Sigmoid colon (tissue), 7 donors: ENCODE measurements around the gene ZNF652. TPM values are rescaled to one million over a fixed set of nuclear protein-coding genes. Genes with fewer than 3 reads are reported as not detected.

Experiments used
- DNase-seq: peaks from one replicate; pipeline ENCODE4 v3.0.0-alpha.2; 2019
- H3K27ac ChIP-seq, 4 donors: fragments of 200-600 bp; sonication (generic); one replicate each; pipeline ENCODE4 v1.5.1; 2016 to 2019; ENCODE audit warnings: mild to moderate bottlenecking in 1 of 4
- H3K27me3 ChIP-seq, 3 donors: fragments of 200-600 bp; sonication (generic); one replicate each; pipeline ENCODE4 v1.5.1; 2019; ENCODE audit warnings: mild to moderate bottlenecking in 1 of 3
- H3K36me3 ChIP-seq, 4 donors: fragments of 200-600 bp; sonication (generic); one replicate each; pipeline ENCODE4 v1.5.1; 2016 to 2019
- H3K4me1 ChIP-seq, 4 donors: fragments of 200-600 bp; sonication (generic); one replicate each; pipeline ENCODE4 v1.5.1; 2017 to 2019
- H3K4me3 ChIP-seq, 4 donors: fragments of 200-600 bp; sonication (generic); one replicate each; pipeline ENCODE4 v1.5.1; 2017 to 2019; ENCODE audit warnings: mild to moderate bottlenecking in 2 of 4, moderate library complexity in 1 of 4
- H3K9me3 ChIP-seq, 4 donors: fragments of 200-600 bp in 3 of 4; sonication (generic) in 3 of 4; one replicate each; pipeline versions ENCODE4 v1.5.1 to v1.6.1; 2013 to 2019
- CTCF ChIP-seq, 4 experiments: fragments of 450-650 bp in 3 of 4; fragments of 200-600 bp in 1 of 4; IDR thresholded peaks; one replicate each; pipeline ENCODE4 v1.5.1; 2016 to 2019; ENCODE audit warnings: antibody characterized with exemption in 4 of 4, mild to moderate bottlenecking in 3 of 4, moderate library complexity in 2 of 4
- EP300 ChIP-seq, 4 donors: sonication (generic); formaldehyde crosslinking; IDR thresholded peaks; one replicate each; pipeline ENCODE4 v1.6.1; 2017; ENCODE audit warnings: antibody characterized with exemption in 4 of 4
- POLR2A ChIP-seq, 2 donors: fragments of 450-650 bp; IDR thresholded peaks; one replicate each; pipeline ENCODE4 v1.6.1; 2016; ENCODE audit warnings: antibody characterized with exemption in 2 of 2, mild to moderate bottlenecking in 2 of 2, moderate library complexity in 2 of 2
- POLR2AphosphoS5 ChIP-seq, 4 donors: sonication (generic); formaldehyde crosslinking; IDR thresholded peaks; one replicate each; pipeline ENCODE4 v1.6.1; 2017; ENCODE audit warnings: antibody characterized with exemption in 4 of 4
- WGBS, 2 donors: extraction: QIAGEN DNeasy Blood & Tissue Kit; methylation state at CpG; one replicate each; pipeline ENCODE4 v1.1.7; 2013; 5-methylcytosine and 5-hydroxymethylcytosine counted together
- intact Hi-C: fragments of 100-400 bp; cut with DNase I; formaldehyde crosslinking; loops from one replicate; pipeline ENCODE4 v1.15.1; 2023
- polyA plus RNA-seq, 3 donors: library from polyadenylated mRNA; stranded (reverse); fragments of 200-250 nt; gene quantifications; one replicate each; pipeline ENCODE4 v1.2.3, GENCODE V29; 2013
- total RNA-seq, 4 donors: library from RNA; depleted of rRNA; stranded (reverse); fragments of >200 nt; gene quantifications; one replicate each; pipeline ENCODE4 v1.1.0, GENCODE V29; 2016
- donor health status: healthy with polysubstance abuse.
- donor health status: Bipolar disorder and iron deficiency.
- donor health status: healthy.

Gene ZNF652
- total and polyA plus RNA-seq, 7 donors = 12.9 to 134 (median 83.1) TPM

GRCh38 chr17:49337884-49338283, 24.2 kb downstream of the ZNF652 start:
- peaks cover 0 to 86% (median 72%) of the 10 kb centered on the region in 4 donors for H3K4me1 ChIP-seq

GRCh38 chr17:49334744-49335512, 27.1 kb downstream of the ZNF652 start:
- DNase-seq = no peak
- WGBS, 2 donors = 69 to 76% methylated on average over 6 of the region's 6 CpGs
- Histone ChIP-seq H3K4me1 (peaks cover 0 to 79% (median 51%) of the 10 kb centered on the region in 4 donors), H3K9me3 (no peaks in the 10 kb centered on the region), H3K27ac (peak overlapping the region in 3 of 4 donors; percentile 65 to 76 (median 69)), H3K27me3 (no peaks in the 10 kb centered on the region), H3K4me3 (no peak overlapping the region), H3K36me3 (no peaks in the 10 kb centered on the region)
- TF ChIP-seq CTCF (IDR thresholded peaks at IDR 0.05) = no peak
- peak in 2 of 4 donors; percentile 28 to 39 for TF ChIP-seq EP300 (IDR thresholded peaks at IDR 0.05)
- peak in 3 of 4 donors; percentile 65 to 79 (median 69) for TF ChIP-seq POLR2AphosphoS5 (IDR thresholded peaks at IDR 0.05)
- TF ChIP-seq POLR2A (IDR thresholded peaks at IDR 0.05) = no peak
- intact Hi-C loops = loop anchor here (2.0 kb wide), 1 partner anchor 24 kb away; no protein-coding TSS in a partner anchor

More at GRCh38 chr17:49337884-49338283, 24.2 kb downstream of the ZNF652 start:
- TF ChIP-seq POLR2A (IDR thresholded peaks at IDR 0.05) (no peak), EP300 (IDR thresholded peaks at IDR 0.05) (no peak), POLR2AphosphoS5 (IDR thresholded peaks at IDR 0.05) (no peak), CTCF (IDR thresholded peaks at IDR 0.05) (no peak)
- DNase-seq = no peak
- H3K36me3 ChIP-seq = no peaks in the 10 kb centered on the region
- no peak overlapping the region for H3K4me3 ChIP-seq
- WGBS, 2 donors = 87 to 93% methylated on average over 8 of the region's 8 CpGs
- intact Hi-C loops = no loop called here
- H3K27me3 ChIP-seq = no peaks in the 10 kb centered on the region
- no peaks in the 10 kb centered on the region for H3K9me3 ChIP-seq
- H3K27ac ChIP-seq = no peak overlapping the region

GRCh38 chr17:49333804-49334203, 28.2 kb downstream of the ZNF652 start:
- DNase-seq = no peak
- TF ChIP-seq CTCF (IDR thresholded peaks at IDR 0.05) (no peak), EP300 (IDR thresholded peaks at IDR 0.05) (no peak), POLR2A (IDR thresholded peaks at IDR 0.05) (no peak), POLR2AphosphoS5 (IDR thresholded peaks at IDR 0.05) (no peak)
- Histone ChIP-seq H3K9me3 (no peaks in the 10 kb centered on the region), H3K4me1 (peaks cover 0 to 81% (median 47%) of the 10 kb centered on the region in 4 donors), H3K27ac (peak overlapping the region in 3 of 4 donors; percentile 65 to 76 (median 69)), H3K36me3 (no peaks in the 10 kb centered on the region), H3K4me3 (no peak overlapping the region), H3K27me3 (no peaks in the 10 kb centered on the region)
- intact Hi-C loops = loop anchor here (2.0 kb wide), 1 partner anchor 25 kb away; no protein-coding TSS in a partner anchor
- 63 to 66% methylated on average over 1 of the region's 1 CpG for WGBS, 2 donors

- H3K27ac ChIP-seq = no peak overlapping the region
- no peaks in the 10 kb centered on the region for H3K9me3 ChIP-seq
- 80 to 89% methylated on average over 5 of the region's 5 CpGs for WGBS, 2 donors
- no peak for TF ChIP-seq POLR2A (IDR thresholded peaks at IDR 0.05)
- TF ChIP-seq EP300 (IDR thresholded peaks at IDR 0.05) = no peak
- no peak for TF ChIP-seq CTCF (IDR thresholded peaks at IDR 0.05)
- no peak for TF ChIP-seq POLR2AphosphoS5 (IDR thresholded peaks at IDR 0.05)
- no peaks in the 10 kb centered on the region for H3K27me3 ChIP-seq
- H3K4me3 ChIP-seq = no peak overlapping the region
- H3K36me3 ChIP-seq = no peaks in the 10 kb centered on the region
- DNase-seq = no peak
- intact Hi-C loops = no loop called here
- H3K4me1 ChIP-seq = peaks cover 0 to 43% (median 6%) of the 10 kb centered on the region in 4 donors
Observed at GRCh38 chr17:49327835-49328784, 33.9 kb downstream of the ZNF652 start.
